ENCODE measurements around the gene PRKX.
A peak's percentile ranks its signal among the peaks of the same experiment; 100 is the strongest.
"Not testable (repeated sequence)": the region's sequence is repeated elsewhere in the genome, so short reads cannot be mapped to it uniquely, and the experiment has no call there.

The PRKX gene

GRCh38 chrX:3659761-3660160 lies 53.7 kb downstream of the PRKX start:
- no peak overlapping the region for H3K27ac ChIP-seq
- ChIA-PET CTCF (no interaction called here), POLR2A (ENCODE audit: low non-redundant PET) (no interaction called here)
- TF ChIP-seq CTCF (conservative IDR thresholded peaks at IDR 0.05; ENCODE audit: low read depth) = no peak
- no peak for DNase-seq (ENCODE audit: low spot score)

- DNase-seq (ENCODE audit: low spot score) = no peak
- POLR2A ChIA-PET (ENCODE audit: low non-redundant PET) = no interaction called here
- CTCF ChIA-PET = no interaction called here
- no peak for TF ChIP-seq CTCF (conservative IDR thresholded peaks at IDR 0.05; ENCODE audit: low read depth)
- H3K27ac ChIP-seq = no peak overlapping the region
These were observed 58.3 kb downstream of the PRKX start for GRCh38 chrX:3655181-3655580.

GRCh38 chrX:3653111-3653510 lies 60.3 kb downstream of the PRKX start:
- no peak for TF ChIP-seq CTCF (conservative IDR thresholded peaks at IDR 0.05; ENCODE audit: low read depth)
- POLR2A ChIA-PET (ENCODE audit: low non-redundant PET) = no interaction called here
- no peak for DNase-seq (ENCODE audit: low spot score)
- H3K27ac ChIP-seq = no peak overlapping the region
- CTCF ChIA-PET = interaction anchor here (0.6 kb wide), 1 partner anchor 158 kb away, joined by 7 read pairs; no protein-coding TSS in a partner anchor

- H3K27ac ChIP-seq = no peak overlapping the region
- ChIA-PET CTCF (interaction anchor here (0.6 to 0.8 kb wide), 2 partner anchors 160 to 611 kb away, joined by 3 to 4 read pairs; no protein-coding TSS in a partner anchor), POLR2A (ENCODE audit: low non-redundant PET) (no interaction called here)
- peak; percentile 48 for TF ChIP-seq CTCF (conservative IDR thresholded peaks at IDR 0.05; ENCODE audit: low read depth)
- peak; percentile 4 for DNase-seq (ENCODE audit: low spot score)
These were observed 62.2 kb downstream of the PRKX start for GRCh38 chrX:3651277-3651676.

GRCh38 chrX:3648084-3648483 lies 65.4 kb downstream of the PRKX start:
- CTCF ChIA-PET = interaction anchor here (0.6 kb wide), 1 partner anchor 307 kb away, joined by 4 read pairs; no protein-coding TSS in a partner anchor
- no peak for DNase-seq (ENCODE audit: low spot score)
- TF ChIP-seq CTCF (conservative IDR thresholded peaks at IDR 0.05; ENCODE audit: low read depth) = no peak
- POLR2A ChIA-PET (ENCODE audit: low non-redundant PET) = no interaction called here
- no peak overlapping the region for H3K27ac ChIP-seq

- DNase-seq (ENCODE audit: low spot score); POLR2A ChIA-PET (ENCODE audit: low non-redundant PET); CTCF ChIA-PET; H3K27ac ChIP-seq: not testable (repeated sequence)
These were observed 73.4 kb downstream of the PRKX start for GRCh38 chrX:3639858-3640631.

- H3K27ac ChIP-seq = no peak overlapping the region
- ChIA-PET CTCF (no interaction called here), POLR2A (ENCODE audit: low non-redundant PET) (no interaction called here)
- DNase-seq (ENCODE audit: low spot score) = no peak
- TF ChIP-seq CTCF (conservative IDR thresholded peaks at IDR 0.05; ENCODE audit: low read depth) = no peak
These were observed 74.2 kb downstream of the PRKX start for GRCh38 chrX:3639236-3639635.

All from RWPE1 (cell line).